AG10803 (cell line): ENCODE results near the gene LAMC3.
A peak's percentile ranks its signal among the peaks of the same experiment; 100 is the strongest.

Experiments
- DNase-seq: peaks from one replicate; pipeline ENCODE4 v3.0.0; 2010; ENCODE audit warnings: low read depth
- H3K4me3 ChIP-seq: 2 replicates; pipeline ENCODE4 v1.5.1; 2011; ENCODE audit warnings: mild to moderate bottlenecking, low read length, control low read depth
- CTCF ChIP-seq: conservative IDR thresholded peaks from 2 replicates; pipeline ENCODE4 v1.5.1; 2011; ENCODE audit warnings: mild to moderate bottlenecking, low read length, control low read depth, inconsistent platforms

LAMC3 gene

GRCh38 chr9:131119600-131119999, 110.6 kb downstream of the LAMC3 start:
- no peak overlapping the region for H3K4me3 ChIP-seq
- DNase-seq: no peak
- TF ChIP-seq CTCF: no peak

- TF ChIP-seq CTCF: no peak
- no peak overlapping the region for H3K4me3 ChIP-seq
- DNase-seq: no peak
These were observed 111.8 kb downstream of the LAMC3 start for GRCh38 chr9:131120620-131121228.

GRCh38 chr9:131121346-131121745, 112.4 kb downstream of the LAMC3 start:
- no peak for TF ChIP-seq CTCF
- H3K4me3 ChIP-seq: no peak overlapping the region
- DNase-seq: no peak

- no peak overlapping the region for H3K4me3 ChIP-seq
- no peak for TF ChIP-seq CTCF
These were observed 113.2 kb downstream of the LAMC3 start for GRCh38 chr9:131122158-131122557.

GRCh38 chr9:131125038-131125287, 116.0 kb downstream of the LAMC3 start:
- no peak for TF ChIP-seq CTCF
- DNase-seq: no peak
- peak overlapping the region; percentile 85 for H3K4me3 ChIP-seq

More at GRCh38 chr9:131122158-131122557, 113.2 kb downstream of the LAMC3 start:
- DNase-seq: no peak

- no peak for TF ChIP-seq CTCF
- peak; percentile 96 for DNase-seq
These were observed 116.5 kb downstream of the LAMC3 start, which contains the start of gene NUP214 for GRCh38 chr9:131125288-131126058. Gene NUP214, plus strand, starts transcription at chr9:131125586. Its CDS starts 119 bp downstream, at chr9:131125705.

GRCh38 chr9:131126059-131126426, 117.1 kb downstream of the LAMC3 start:
- no peak for DNase-seq
- no peak for TF ChIP-seq CTCF

More at GRCh38 chr9:131125288-131126058, 116.5 kb downstream of the LAMC3 start, which contains the start of gene NUP214:
- peak within 1 kb of the TSS; percentile 100 for H3K4me3 ChIP-seq

More at GRCh38 chr9:131126059-131126426, 117.1 kb downstream of the LAMC3 start:
- peak overlapping the region; percentile 100 for H3K4me3 ChIP-seq
